ENCODE measurements around the gene FBXO9. TPM values are rescaled to one million over a fixed set of nuclear protein-coding genes. Genes with fewer than 3 reads are reported as not detected.

The FBXO9 gene
- total and polyA plus RNA-seq, 5 donors = 33.8 to 118 (median 90.1) TPM

- ATAC-seq = no peak
- 51% methylated on average over 4 of the region's 4 CpGs for WGBS
- Histone ChIP-seq H3K4me3 (ENCODE audit: low read length) (no peak overlapping the region), H3K4me1 (ENCODE audit: control insufficient read depth, insufficient read depth, low read length) (no peaks in the 10 kb centered on the region), H3K27ac (ENCODE audit: low read length) (no peak overlapping the region), H3K9me3 (ENCODE audit: control insufficient read depth, low read length) (no peaks in the 10 kb centered on the region), H3K27me3 (ENCODE audit: control insufficient read depth, insufficient read depth) (no peaks in the 10 kb centered on the region)
- DNase-seq = no peak
- intact Hi-C loops (cut with DNase I) = no loop called here
Observed at GRCh38 chr6:53113742-53114141, 48.5 kb downstream of the FBXO9 start.

- 100% methylated on average over 1 of the region's 1 CpG for WGBS
- no peaks in the 10 kb centered on the region for H3K27me3 ChIP-seq (ENCODE audit: control insufficient read depth, insufficient read depth)
- no peak overlapping the region for H3K4me3 ChIP-seq (ENCODE audit: low read length)
- ATAC-seq (no peak), DNase-seq (no peak)
- no peaks in the 10 kb centered on the region for H3K9me3 ChIP-seq (ENCODE audit: control insufficient read depth, low read length)
- no peaks in the 10 kb centered on the region for H3K4me1 ChIP-seq (ENCODE audit: control insufficient read depth, insufficient read depth, low read length)
- no peak overlapping the region for H3K27ac ChIP-seq (ENCODE audit: low read length)
- intact Hi-C loops (cut with DNase I) = no loop called here
Observed at GRCh38 chr6:53115113-53115512, 49.9 kb downstream of the FBXO9 start.

DNA sequence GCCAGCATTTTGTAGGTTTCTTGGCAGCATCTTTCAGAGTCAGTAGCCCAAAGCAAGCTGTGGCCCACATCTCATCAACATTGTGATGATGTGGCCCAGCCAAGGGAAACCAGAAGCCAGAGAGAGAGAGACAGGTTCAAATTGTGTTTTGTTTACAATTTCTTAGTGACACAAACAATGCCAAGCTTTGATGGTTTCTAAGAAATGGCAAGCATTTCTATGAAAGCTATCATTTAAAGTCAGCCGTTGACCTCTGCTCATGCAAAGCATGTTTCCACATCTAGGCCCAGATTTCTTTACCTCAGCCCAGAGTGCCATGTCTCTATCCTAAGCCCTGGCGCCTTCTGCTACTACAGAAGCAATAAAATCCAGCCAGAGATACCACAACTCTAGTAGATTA, 50.5 kb downstream of the FBXO9 start:
- WGBS = 88% methylated on average over 2 of the region's 2 CpGs
- intact Hi-C loops (cut with DNase I) = no loop called here
- no peak for ATAC-seq
- Histone ChIP-seq H3K27me3 (ENCODE audit: control insufficient read depth, insufficient read depth) (no peaks in the 10 kb centered on the region), H3K27ac (ENCODE audit: low read length) (no peak overlapping the region), H3K4me3 (ENCODE audit: low read length) (no peak overlapping the region), H3K4me1 (ENCODE audit: control insufficient read depth, insufficient read depth, low read length) (no peaks in the 10 kb centered on the region), H3K9me3 (ENCODE audit: control insufficient read depth, low read length) (no peaks in the 10 kb centered on the region)
- no peak for DNase-seq

DNA sequence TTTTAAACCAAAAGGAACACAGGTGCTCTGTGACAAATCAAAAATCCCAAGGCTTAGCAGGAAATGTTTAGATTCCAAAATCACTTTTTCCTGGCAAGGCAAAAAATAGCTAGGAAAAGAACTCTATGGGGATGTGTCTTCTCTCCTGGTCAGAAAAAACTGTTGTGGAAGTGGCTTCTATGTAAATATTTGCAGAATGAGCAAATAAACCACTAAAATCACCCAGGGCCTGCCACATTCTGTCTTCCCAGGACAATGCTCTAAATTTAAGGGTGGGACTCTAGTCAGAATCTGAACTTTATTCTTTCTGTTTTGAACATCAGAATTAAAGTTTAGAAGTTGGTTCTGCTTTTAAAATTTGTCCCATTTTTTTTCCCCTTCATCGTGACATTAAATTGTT, 54.1 kb downstream of the FBXO9 start:
- Histone ChIP-seq H3K9me3 (ENCODE audit: control insufficient read depth, low read length) (no peaks in the 10 kb centered on the region), H3K27ac (ENCODE audit: low read length) (no peak overlapping the region), H3K27me3 (ENCODE audit: control insufficient read depth, insufficient read depth) (no peaks in the 10 kb centered on the region), H3K4me1 (ENCODE audit: control insufficient read depth, insufficient read depth, low read length) (no peaks in the 10 kb centered on the region), H3K4me3 (ENCODE audit: low read length) (no peak overlapping the region)
- intact Hi-C loops (cut with DNase I) = no loop called here
- DNase-seq (no peak), ATAC-seq (no peak)
- WGBS = 85% methylated on average over 1 of the region's 1 CpG

- Histone ChIP-seq H3K9me3 (ENCODE audit: control insufficient read depth, low read length) (no peaks in the 10 kb centered on the region), H3K27me3 (ENCODE audit: control insufficient read depth, insufficient read depth) (no peaks in the 10 kb centered on the region), H3K27ac (ENCODE audit: low read length) (no peak overlapping the region), H3K4me1 (ENCODE audit: control insufficient read depth, insufficient read depth, low read length) (no peaks in the 10 kb centered on the region), H3K4me3 (ENCODE audit: low read length) (no peak overlapping the region)
- intact Hi-C loops (cut with DNase I) = no loop called here
- 50% methylated on average over 4 of the region's 4 CpGs for WGBS
- ATAC-seq = no peak
- no peak for DNase-seq
Observed at GRCh38 chr6:53119772-53120409, 54.7 kb downstream of the FBXO9 start.

GRCh38 chr6:53124131-53124800, 59.1 kb downstream of the FBXO9 start:
- intact Hi-C loops (cut with DNase I) = no loop called here
- Histone ChIP-seq H3K9me3 (ENCODE audit: control insufficient read depth, low read length) (no peaks in the 10 kb centered on the region), H3K4me1 (ENCODE audit: control insufficient read depth, insufficient read depth, low read length) (no peaks in the 10 kb centered on the region), H3K27ac (ENCODE audit: low read length) (no peak overlapping the region), H3K27me3 (ENCODE audit: control insufficient read depth, insufficient read depth) (no peaks in the 10 kb centered on the region), H3K4me3 (ENCODE audit: low read length) (no peak overlapping the region)
- ATAC-seq (no peak), DNase-seq (no peak)
- WGBS = 94% methylated on average over 10 of the region's 10 CpGs

DNA sequence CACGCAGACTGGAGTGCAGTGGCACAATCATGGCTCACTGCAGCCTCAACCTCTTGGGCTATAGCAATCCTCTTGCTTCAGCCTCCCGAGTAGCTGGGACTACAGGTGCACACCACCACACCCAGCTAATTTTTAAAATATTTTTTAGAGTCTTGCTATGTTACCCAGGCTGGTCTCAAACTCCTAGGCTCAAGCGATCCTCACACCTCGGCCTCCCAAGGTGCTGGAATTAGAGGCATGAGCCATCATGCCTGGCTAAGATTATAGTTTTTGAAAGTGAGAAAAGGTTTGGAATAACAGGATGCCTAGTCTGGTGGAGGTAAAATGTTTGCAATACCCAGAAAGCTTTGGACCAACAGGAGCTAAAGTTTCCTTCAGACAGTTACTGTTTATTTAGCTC, 60.1 kb downstream of the FBXO9 start:
- intact Hi-C loops (cut with DNase I) = no loop called here
- Histone ChIP-seq H3K27ac (ENCODE audit: low read length) (no peak overlapping the region), H3K4me1 (ENCODE audit: control insufficient read depth, insufficient read depth, low read length) (no peaks in the 10 kb centered on the region), H3K27me3 (ENCODE audit: control insufficient read depth, insufficient read depth) (no peaks in the 10 kb centered on the region), H3K4me3 (ENCODE audit: low read length) (no peak overlapping the region), H3K9me3 (ENCODE audit: control insufficient read depth, low read length) (no peaks in the 10 kb centered on the region)
- ATAC-seq (no peak), DNase-seq (no peak)
- WGBS = 80% methylated on average over 4 of the region's 4 CpGs

DNA sequence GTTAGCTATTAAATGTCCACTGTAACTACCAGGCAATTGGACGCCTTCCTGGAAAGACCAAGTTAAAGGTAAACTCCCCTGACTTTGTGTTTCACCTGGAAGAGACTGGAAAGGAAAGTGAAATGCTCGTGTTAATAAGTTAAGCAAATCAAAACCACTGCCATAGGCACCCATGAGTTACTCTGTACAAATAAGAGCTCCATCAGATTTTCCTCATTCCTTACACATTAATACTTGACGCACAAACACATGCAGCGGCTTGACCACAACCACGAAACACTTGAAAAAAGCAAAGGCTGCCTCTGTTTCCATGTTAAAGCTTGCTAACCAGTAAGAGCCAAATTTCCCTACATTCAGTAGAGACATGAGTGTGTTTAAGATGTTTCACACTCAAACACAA, 63.6 kb downstream of the FBXO9 start:
- H3K9me3 ChIP-seq (ENCODE audit: control insufficient read depth, low read length) = no peaks in the 10 kb centered on the region
- no peaks in the 10 kb centered on the region for H3K4me1 ChIP-seq (ENCODE audit: control insufficient read depth, insufficient read depth, low read length)
- WGBS = 89% methylated on average over 5 of the region's 5 CpGs
- ATAC-seq = no peak
- intact Hi-C loops (cut with DNase I) = no loop called here
- no peaks in the 10 kb centered on the region for H3K27me3 ChIP-seq (ENCODE audit: control insufficient read depth, insufficient read depth)
- H3K27ac ChIP-seq (ENCODE audit: low read length) = no peak overlapping the region
- no peak overlapping the region for H3K4me3 ChIP-seq (ENCODE audit: low read length)
- no peak for DNase-seq

- no peak overlapping the region for H3K4me3 ChIP-seq (ENCODE audit: low read length)
- no peak overlapping the region for H3K27ac ChIP-seq (ENCODE audit: low read length)
- intact Hi-C loops (cut with DNase I) = no loop called here
- ATAC-seq (no peak), DNase-seq (no peak)
- H3K27me3 ChIP-seq (ENCODE audit: control insufficient read depth, insufficient read depth) = no peaks in the 10 kb centered on the region
- 77% methylated on average over 6 of the region's 6 CpGs for WGBS
- H3K4me1 ChIP-seq (ENCODE audit: control insufficient read depth, insufficient read depth, low read length) = no peaks in the 10 kb centered on the region
- H3K9me3 ChIP-seq (ENCODE audit: control insufficient read depth, low read length) = no peaks in the 10 kb centered on the region
Observed at GRCh38 chr6:53130569-53131290, 65.5 kb downstream of the FBXO9 start.

DNA sequence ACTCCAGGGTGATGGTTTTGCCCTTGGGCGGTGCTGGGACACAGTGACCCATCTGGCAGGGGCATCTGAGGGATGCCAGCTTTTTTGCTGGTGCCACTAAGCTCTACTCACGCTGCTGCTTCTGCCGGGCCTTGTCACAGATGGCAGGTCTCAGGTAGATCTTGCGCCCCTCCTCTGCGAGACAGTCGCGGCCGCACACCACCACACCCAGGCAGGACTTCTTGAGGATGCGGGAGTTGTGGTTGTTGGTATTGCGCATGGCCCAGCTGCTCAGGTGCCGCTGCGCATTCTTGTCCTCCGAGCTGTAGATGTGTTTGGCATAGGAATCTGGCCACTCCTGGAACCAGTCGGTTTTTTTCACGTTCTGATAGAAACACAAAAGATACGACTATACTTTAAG, 68.8 kb downstream of the FBXO9 start:
- no peak for ATAC-seq
- intact Hi-C loops (cut with DNase I) = no loop called here

DNA sequence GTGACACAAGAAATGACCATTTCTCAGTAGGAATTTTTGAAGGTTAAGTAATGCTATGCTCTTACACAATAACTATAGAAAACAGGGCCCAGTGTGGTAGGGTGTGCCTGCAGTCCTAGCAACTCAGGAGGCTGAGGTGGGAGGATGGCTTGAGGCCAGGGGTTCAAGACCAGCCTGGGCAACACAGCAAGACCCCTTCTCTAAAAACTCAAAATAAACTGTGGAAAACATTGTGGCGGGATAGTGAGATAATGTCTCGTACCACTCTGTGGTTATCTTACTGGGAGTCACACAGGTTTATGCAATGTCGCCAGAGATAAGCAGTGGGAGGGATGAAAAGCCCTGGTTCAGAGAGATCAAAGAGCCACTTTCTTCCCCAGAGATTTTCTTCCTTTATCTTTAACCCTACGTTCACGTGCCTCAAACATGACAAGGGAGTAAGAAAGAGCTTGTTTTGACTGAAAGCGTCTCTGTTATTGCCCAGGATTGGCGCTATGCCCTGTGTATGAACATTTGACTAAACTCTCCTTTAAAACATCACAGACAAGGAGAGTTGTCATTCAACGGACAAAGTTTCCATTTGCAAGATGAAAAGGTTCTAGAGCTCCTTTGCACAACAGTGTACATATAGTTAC, 69.5 kb downstream of the FBXO9 start:
- 31% methylated on average over 8 of the region's 8 CpGs for WGBS
- no peak overlapping the region for H3K4me3 ChIP-seq (ENCODE audit: low read length)
- H3K4me1 ChIP-seq (ENCODE audit: control insufficient read depth, insufficient read depth, low read length) = no peaks in the 10 kb centered on the region
- intact Hi-C loops (cut with DNase I) = no loop called here
- no peaks in the 10 kb centered on the region for H3K27me3 ChIP-seq (ENCODE audit: control insufficient read depth, insufficient read depth)
- DNase-seq (no peak), ATAC-seq (no peak)
- H3K27ac ChIP-seq (ENCODE audit: low read length) = no peak overlapping the region
- H3K9me3 ChIP-seq (ENCODE audit: control insufficient read depth, low read length) = no peaks in the 10 kb centered on the region

More for the DNA sequence above, 68.8 kb downstream of the FBXO9 start:
- DNase-seq = peak in 1 of 3 donors; percentile 36
- Histone ChIP-seq H3K27ac (ENCODE audit: low read length) (no peak overlapping the region), H3K4me1 (ENCODE audit: control insufficient read depth, insufficient read depth, low read length) (no peaks in the 10 kb centered on the region), H3K9me3 (ENCODE audit: control insufficient read depth, low read length) (no peaks in the 10 kb centered on the region), H3K4me3 (ENCODE audit: low read length) (no peak overlapping the region), H3K27me3 (ENCODE audit: control insufficient read depth, insufficient read depth) (no peaks in the 10 kb centered on the region)
- 84% methylated on average over 16 of the region's 16 CpGs for WGBS

Data from right cardiac atrium (tissue), 5 donors.